Trophoblast cell (in vitro differentiated cells and primary cell): ENCODE measurements around the gene OSBPL8.
"Not testable (repeated sequence)": the region's sequence is repeated elsewhere in the genome, so short reads cannot be mapped to it uniquely, and the experiment has no call there.

Experiments
- DNase-seq, 2 donors: peaks; one replicate each; pipeline ENCODE4 v3.0.0-alpha.2; 2016
- H2AFZ ChIP-seq: 2 replicates; pipeline ENCODE4 v1.6.1; 2013; ENCODE audit warnings: low read length, moderate library complexity, mild to moderate bottlenecking; ENCODE audit not compliant: insufficient read depth, poor library complexity
- H2AK5ac ChIP-seq: 2 replicates; pipeline ENCODE4 v1.6.1; 2013; ENCODE audit warnings: mild to moderate bottlenecking, low read length
- H2BK120ac ChIP-seq: 2 replicates; pipeline ENCODE4 v1.6.1; 2013; ENCODE audit warnings: low read length, mild to moderate bottlenecking, moderate library complexity; ENCODE audit not compliant: insufficient read depth, poor library complexity
- H2BK12ac ChIP-seq: 2 replicates; pipeline ENCODE4 v1.6.1; 2013; ENCODE audit warnings: mild to moderate bottlenecking, low read length, moderate library complexity
- H2BK5ac ChIP-seq: 2 replicates; pipeline ENCODE4 v1.6.1; 2013; ENCODE audit warnings: low read length, low read depth, moderate library complexity, mild to moderate bottlenecking; ENCODE audit not compliant: poor library complexity
- H3K14ac ChIP-seq: 2 replicates; pipeline ENCODE4 v1.6.1; 2013; ENCODE audit warnings: mild to moderate bottlenecking, low read length
- H3K18ac ChIP-seq: 2 replicates; pipeline ENCODE4 v1.6.1; 2013; ENCODE audit warnings: mild to moderate bottlenecking, low read length
- H3K23ac ChIP-seq: 2 replicates; pipeline ENCODE4 v1.6.1; 2013; ENCODE audit warnings: low read length
- H3K27ac ChIP-seq: 2 replicates; pipeline ENCODE4 v1.5.1; 2013; ENCODE audit warnings: low read depth, mild to moderate bottlenecking, inconsistent platforms, low read length, moderate library complexity
- H3K27me3 ChIP-seq: 2 replicates; pipeline ENCODE4 v1.6.1; 2013; ENCODE audit warnings: inconsistent platforms, mild to moderate bottlenecking, low read length, moderate library complexity; ENCODE audit not compliant: insufficient read depth
- H3K36me3 ChIP-seq, 2 experiments: 1 replicate in 1 of 2; 2 replicates in 1 of 2; pipeline ENCODE4 v1.6.1; 2013; ENCODE audit warnings: low read length in 2 of 2, mild to moderate bottlenecking in 2 of 2, moderate library complexity in 1 of 2; ENCODE audit not compliant: insufficient read depth in 2 of 2, control insufficient read depth in 1 of 2
- H3K4ac ChIP-seq: 2 replicates; pipeline ENCODE4 v1.6.1; 2013; ENCODE audit warnings: low read depth, mild to moderate bottlenecking, low read length, moderate library complexity
- H3K4me1 ChIP-seq, 2 experiments: 1 replicate in 1 of 2; 2 replicates in 1 of 2; pipeline ENCODE4 v1.6.1; 2013; ENCODE audit warnings: low read length in 2 of 2, mild to moderate bottlenecking in 2 of 2, moderate library complexity in 1 of 2; ENCODE audit not compliant: insufficient read depth in 2 of 2, control insufficient read depth in 1 of 2
- H3K4me2 ChIP-seq: 2 replicates; pipeline ENCODE4 v1.6.1; 2013; ENCODE audit warnings: inconsistent platforms, mild to moderate bottlenecking, low read length, moderate library complexity
- H3K4me3 ChIP-seq: 2 replicates; pipeline ENCODE4 v1.5.1; 2013; ENCODE audit warnings: mild to moderate bottlenecking, low read depth, low read length, inconsistent platforms
- H3K79me1 ChIP-seq: one replicate; pipeline ENCODE4 v1.6.1; 2013; ENCODE audit warnings: low read length
- H3K79me2 ChIP-seq: 2 replicates; pipeline ENCODE4 v1.6.1; 2013; ENCODE audit warnings: low read length, mild to moderate bottlenecking; ENCODE audit not compliant: control insufficient read depth, insufficient read depth, poor library complexity
- H3K9ac ChIP-seq: 2 replicates; pipeline ENCODE4 v1.6.1; 2013; ENCODE audit warnings: mild to moderate bottlenecking, low read length
- H3K9me3 ChIP-seq: 2 replicates; pipeline ENCODE4 v1.6.1; 2013; ENCODE audit warnings: low read depth, mild to moderate bottlenecking, control low read depth, inconsistent platforms, low read length; ENCODE audit not compliant: insufficient read depth
- H4K12ac ChIP-seq: 2 replicates; pipeline ENCODE4 v1.6.1; 2013; ENCODE audit warnings: low read depth, mild to moderate bottlenecking, low read length, moderate library complexity
- H4K8ac ChIP-seq: 2 replicates; pipeline ENCODE4 v1.6.1; 2013; ENCODE audit warnings: low read depth, mild to moderate bottlenecking, low read length, moderate library complexity
- H4K91ac ChIP-seq: one replicate; pipeline ENCODE4 v1.6.1; 2013; ENCODE audit warnings: low read depth, mild to moderate bottlenecking, low read length, moderate library complexity
- WGBS: extraction: QIAGEN DNeasy Blood & Tissue Kit; methylation state at CpG from one replicate; pipeline ENCODE4 v1.1.7; 2013; ENCODE audit warnings: missing lambda C conversion rate; ENCODE audit not compliant: insufficient read length, insufficient coverage; ENCODE audit errors: extremely low coverage; 5-methylcytosine and 5-hydroxymethylcytosine counted together

Gene OSBPL8

DNA sequence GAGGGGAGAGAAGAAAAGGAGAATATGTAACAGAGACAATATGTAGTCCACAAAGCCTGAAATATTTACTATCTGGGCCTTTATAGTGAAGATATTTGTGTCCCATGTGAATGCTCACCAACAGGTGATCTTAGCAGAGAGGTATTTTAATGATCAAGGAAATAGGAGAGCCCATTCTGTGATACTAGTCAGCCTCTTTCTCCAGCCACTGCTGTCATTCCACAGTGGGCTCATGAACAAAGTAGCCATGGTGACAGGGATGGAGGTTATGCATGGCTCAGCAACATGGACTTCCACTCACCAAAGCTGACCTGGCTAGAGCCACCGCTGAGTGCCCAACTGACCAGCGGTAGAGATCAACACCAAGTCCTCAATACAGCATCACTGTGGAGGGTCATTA is 58.2 kb downstream of the OSBPL8 start:
- Histone ChIP-seq H3K4ac (no peak overlapping the region), H2BK5ac (no peak overlapping the region), H3K36me3 (no peaks in the 10 kb centered on the region), H3K4me3 (no peak overlapping the region), H2AK5ac (no peak overlapping the region), H3K18ac (no peak overlapping the region), H4K8ac (no peak overlapping the region), H3K4me1 (no peaks in the 10 kb centered on the region), H4K12ac (no peak overlapping the region), H3K79me1 (no peaks in the 10 kb centered on the region), H3K9me3 (no peaks in the 10 kb centered on the region), H3K27me3 (no peaks in the 10 kb centered on the region), H3K23ac (no peak overlapping the region), H2AFZ (no peak overlapping the region), H2BK120ac (no peak overlapping the region), H3K14ac (no peak overlapping the region), H3K4me2 (no peak overlapping the region), H4K91ac (no peak overlapping the region), H3K79me2 (no peaks in the 10 kb centered on the region), H2BK12ac (no peak overlapping the region), H3K27ac (no peak overlapping the region), H3K9ac (no peak overlapping the region)
- DNase-seq, result no peak
- WGBS, result no CpG with 5 or more reads among the region's 2 CpGs

DNA sequence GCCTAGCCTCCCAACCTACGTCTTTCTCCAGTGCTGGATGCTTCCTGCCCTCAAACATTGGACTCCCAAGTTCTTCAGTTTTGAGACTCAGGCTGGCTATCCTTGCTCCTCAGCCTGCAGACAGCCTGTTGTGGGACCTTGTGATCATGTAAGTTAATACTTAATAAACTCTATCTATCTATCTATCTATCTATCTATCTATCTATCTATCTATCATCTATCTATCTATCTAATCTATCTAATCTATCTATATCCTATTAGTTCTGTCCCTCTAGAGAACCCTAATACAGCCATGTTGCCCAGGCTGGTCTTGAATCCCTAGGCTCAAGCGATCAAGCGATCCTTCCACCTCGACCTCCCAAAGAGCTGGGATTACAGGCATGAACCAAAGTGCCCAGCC is 60.4 kb downstream of the OSBPL8 start:
- not testable (repeated sequence) for H3K79me2 ChIP-seq, H4K12ac ChIP-seq, H3K27me3 ChIP-seq, H3K4ac ChIP-seq, H2AFZ ChIP-seq, H3K23ac ChIP-seq, H3K9me3 ChIP-seq, H2BK120ac ChIP-seq, H3K27ac ChIP-seq, H2AK5ac ChIP-seq, DNase-seq, H3K4me1 ChIP-seq, H3K9ac ChIP-seq, H4K8ac ChIP-seq, H4K91ac ChIP-seq, H2BK5ac ChIP-seq, H2BK12ac ChIP-seq, H3K14ac ChIP-seq, H3K79me1 ChIP-seq, H3K4me3 ChIP-seq, H3K36me3 ChIP-seq, H3K18ac ChIP-seq, H3K4me2 ChIP-seq
- WGBS, result no CpG with 5 or more reads among the region's 4 CpGs

DNA sequence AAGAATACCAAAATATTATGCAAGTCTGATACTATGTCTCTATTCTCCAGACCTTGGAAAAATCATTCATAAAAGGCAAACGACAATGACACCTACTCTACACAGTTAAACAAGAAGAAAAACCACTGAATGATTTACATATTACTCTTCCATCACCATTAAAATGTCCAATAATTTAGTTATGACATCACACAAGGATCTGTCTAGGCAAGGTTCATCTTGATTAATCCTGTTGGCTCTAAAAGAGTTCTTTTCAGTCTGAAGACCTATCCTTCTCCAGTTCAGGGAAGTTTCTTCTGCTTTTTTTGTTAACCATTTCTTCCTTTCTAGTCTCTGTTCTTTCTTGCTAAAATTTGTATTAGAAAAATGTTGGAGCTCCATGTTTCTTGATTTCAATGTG is 64.0 kb downstream of the OSBPL8 start:
- H4K12ac ChIP-seq, result no peak overlapping the region

DNA sequence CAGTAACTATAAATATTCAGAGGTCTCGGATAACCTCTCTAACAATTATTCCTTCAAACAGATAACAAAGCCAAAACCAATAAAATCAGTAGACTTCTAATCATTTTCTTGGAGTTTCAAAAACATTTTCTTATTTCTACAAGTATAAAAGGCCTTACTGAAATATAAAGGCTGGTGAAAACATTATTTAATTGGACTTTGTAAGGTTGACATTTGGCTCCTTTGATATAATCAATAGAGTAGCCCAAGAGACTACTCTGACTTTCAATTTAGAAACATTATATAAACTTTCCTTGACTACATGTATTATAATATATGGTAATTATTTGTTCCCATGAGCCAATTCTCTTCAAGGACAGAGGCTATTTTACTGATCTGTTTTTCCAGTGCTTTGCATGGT is 68.3 kb downstream of the OSBPL8 start:
- Histone ChIP-seq H3K4me1 (no peaks in the 10 kb centered on the region), H3K9me3 (no peaks in the 10 kb centered on the region), H3K14ac (no peak overlapping the region), H3K79me2 (no peaks in the 10 kb centered on the region), H2BK5ac (no peak overlapping the region), H3K4me2 (no peak overlapping the region), H3K27ac (no peak overlapping the region), H3K4me3 (no peak overlapping the region), H4K8ac (no peak overlapping the region), H3K27me3 (no peaks in the 10 kb centered on the region), H2AFZ (no peak overlapping the region), H4K12ac (no peak overlapping the region), H3K36me3 (peaks cover 0 to 4% of the 10 kb centered on the region in 2 experiments), H3K9ac (no peak overlapping the region), H3K23ac (no peak overlapping the region), H3K18ac (no peak overlapping the region), H2BK120ac (no peak overlapping the region), H2AK5ac (no peak overlapping the region), H3K4ac (no peak overlapping the region), H4K91ac (no peak overlapping the region), H2BK12ac (no peak overlapping the region), H3K79me1 (no peaks in the 10 kb centered on the region)
- DNase-seq, result no peak
- no CpG with 5 or more reads among the region's 1 CpG for WGBS

More for the DNA sequence above, 64.0 kb downstream of the OSBPL8 start:
- Histone ChIP-seq H3K79me2 (no peaks in the 10 kb centered on the region), H2AK5ac (no peak overlapping the region), H4K8ac (no peak overlapping the region), H2BK5ac (no peak overlapping the region), H2BK12ac (no peak overlapping the region), H2AFZ (no peak overlapping the region), H3K4me1 (no peaks in the 10 kb centered on the region), H3K4me2 (no peak overlapping the region), H3K36me3 (peaks cover 0 to 3% of the 10 kb centered on the region in 2 experiments), H4K91ac (no peak overlapping the region), H3K4ac (no peak overlapping the region), H3K23ac (no peak overlapping the region), H3K18ac (no peak overlapping the region), H3K9me3 (no peaks in the 10 kb centered on the region), H3K4me3 (no peak overlapping the region), H3K79me1 (no peaks in the 10 kb centered on the region), H2BK120ac (no peak overlapping the region), H3K27ac (no peak overlapping the region), H3K27me3 (no peaks in the 10 kb centered on the region), H3K9ac (no peak overlapping the region), H3K14ac (no peak overlapping the region)
- DNase-seq, result no peak
- WGBS, result no CpG with 5 or more reads among the region's 1 CpG
